NCI-H146 (cell line): Measurements from ENCODE around the gene MTHFSD.
"Not testable (repeated sequence)": the region's sequence is repeated elsewhere in the genome, so short reads cannot be mapped to it uniquely, and the experiment has no call there.

Experiments used
- DNase-seq: peaks from one replicate; lab custom pipeline; 2025; lab: John Stamatoyannopoulos, UW

Gene MTHFSD, protein sequence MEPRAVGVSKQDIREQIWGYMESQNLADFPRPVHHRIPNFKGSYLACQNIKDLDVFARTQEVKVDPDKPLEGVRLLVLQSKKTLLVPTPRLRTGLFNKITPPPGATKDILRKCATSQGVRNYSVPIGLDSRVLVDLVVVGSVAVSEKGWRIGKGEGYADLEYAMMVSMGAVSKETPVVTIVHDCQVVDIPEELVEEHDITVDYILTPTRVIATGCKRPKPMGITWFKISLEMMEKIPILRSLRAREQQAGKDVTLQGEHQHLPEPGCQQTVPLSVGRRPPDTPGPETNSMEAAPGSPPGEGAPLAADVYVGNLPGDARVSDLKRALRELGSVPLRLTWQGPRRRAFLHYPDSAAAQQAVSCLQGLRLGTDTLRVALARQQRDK

DNA sequence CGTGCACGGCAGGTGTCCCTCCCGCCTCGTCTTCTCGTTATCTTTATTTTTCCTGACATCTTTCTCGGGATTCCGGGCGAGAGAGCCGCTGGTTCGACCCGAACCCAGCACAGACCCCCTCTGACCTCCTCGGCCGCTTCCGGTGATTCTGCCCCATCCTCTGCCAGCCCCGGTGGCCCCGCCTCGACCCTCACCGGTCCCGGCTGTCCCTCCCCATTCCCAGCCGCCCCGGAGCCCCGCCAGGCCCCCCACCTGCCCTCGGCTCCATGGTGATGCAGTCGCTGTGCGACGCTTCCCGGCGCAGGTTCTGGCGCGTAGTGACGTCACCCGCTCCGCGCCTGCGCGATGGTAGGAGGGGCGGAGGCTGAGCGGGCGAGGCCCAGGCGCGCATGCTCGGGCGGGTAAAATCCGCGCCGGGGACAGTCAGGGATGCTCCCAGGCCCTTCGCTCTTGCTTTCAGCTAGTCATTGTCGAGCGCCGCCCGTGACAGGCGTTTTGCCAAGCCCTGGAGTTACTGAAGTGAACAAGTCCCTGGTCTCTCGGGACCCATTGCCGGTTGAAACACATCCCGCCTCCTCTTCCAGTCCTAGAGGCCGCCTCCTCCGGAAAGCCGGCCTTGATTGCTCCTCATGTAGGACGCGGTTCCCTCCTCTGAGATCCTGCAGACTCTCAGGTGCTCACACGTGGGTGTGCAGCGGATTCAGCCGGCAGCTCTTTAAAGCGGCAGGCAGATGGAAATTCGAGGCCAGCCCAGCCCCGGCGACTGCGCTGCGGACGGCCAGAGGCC, at the start of gene MTHFSD:
TSS of gene MTHFSD (minus strand) at position 319 of the 787 bp plus-strand sequence. CDS start at position 268, 51 bp downstream.
- DNase-seq, result peak; percentile 81

DNA sequence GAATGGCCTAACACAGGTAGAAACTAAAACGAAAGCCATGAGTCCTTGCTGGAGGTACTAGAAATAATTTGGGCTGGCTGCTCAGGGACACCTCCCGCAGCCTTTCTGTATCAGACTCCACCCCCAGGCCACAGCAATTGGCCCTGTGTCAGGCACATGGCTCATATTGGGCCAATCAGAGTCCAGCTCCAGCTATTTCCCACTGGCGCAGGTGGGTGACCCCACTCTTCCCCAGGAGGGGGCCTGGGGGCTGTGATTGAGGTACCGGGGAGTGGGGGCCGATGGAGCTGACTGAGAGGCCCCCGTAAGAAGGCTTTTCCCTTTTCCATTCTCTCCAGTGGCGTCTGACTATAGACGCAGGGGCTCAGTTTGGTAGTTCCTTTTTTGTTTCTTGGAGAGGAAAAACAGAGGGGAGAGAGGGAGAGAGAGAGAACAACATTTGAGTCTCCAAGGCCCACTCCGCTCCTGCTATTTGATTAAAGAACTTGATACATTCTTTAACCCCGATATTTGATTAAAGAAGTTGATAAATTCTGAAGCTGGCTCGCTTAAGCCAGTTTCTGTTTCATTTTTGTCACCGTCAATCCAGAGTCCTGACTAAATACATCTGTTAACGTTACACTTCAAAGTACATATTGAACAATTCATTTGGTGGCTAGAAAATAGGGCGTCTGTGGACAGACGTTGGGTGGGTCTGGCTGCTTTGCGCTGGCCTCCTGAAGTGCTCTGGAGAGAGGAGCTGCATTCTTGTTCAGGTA, 49.6 kb upstream of the MTHFSD start:
- no peak for DNase-seq

DNA sequence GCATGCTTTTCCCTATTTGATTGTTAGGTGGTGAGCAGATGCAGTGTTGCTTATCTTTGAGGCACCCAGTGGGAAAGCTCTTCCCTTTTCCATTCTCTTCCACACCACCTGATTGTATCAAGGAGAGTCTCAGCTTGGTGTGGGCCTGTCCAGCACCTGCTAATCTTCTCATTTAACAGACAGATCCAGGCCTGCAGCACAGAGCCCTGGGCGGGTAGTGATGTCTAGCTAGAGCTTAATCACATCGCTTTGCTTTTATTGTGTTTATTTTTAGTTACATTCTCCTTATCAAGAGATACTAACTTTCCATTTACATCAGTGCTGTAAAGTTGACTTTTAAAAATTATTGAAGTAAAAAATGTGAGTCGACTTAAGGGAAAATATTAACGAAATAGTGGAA, 47.5 kb upstream of the MTHFSD start:
- no peak for DNase-seq

DNA sequence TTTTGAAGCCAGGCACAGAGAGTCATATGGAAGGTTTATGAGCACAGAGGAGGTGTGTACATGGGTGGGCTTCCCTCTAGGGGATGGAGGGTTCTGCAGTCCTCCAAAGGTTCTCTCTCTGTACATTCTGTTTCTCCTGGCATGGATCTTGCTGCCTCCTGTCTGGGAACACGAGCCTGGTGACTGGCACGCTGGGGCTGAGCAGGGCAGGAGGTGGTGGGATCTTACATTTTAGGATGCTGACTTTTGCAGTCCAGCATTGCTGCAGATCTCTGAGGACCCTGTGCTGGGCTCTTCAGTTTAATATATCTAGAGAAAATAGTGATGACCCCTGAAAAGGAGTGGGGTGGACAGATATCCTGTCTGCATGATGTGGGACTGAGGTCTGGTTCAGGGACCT, 46.3 kb upstream of the MTHFSD start:
- no peak for DNase-seq

DNA sequence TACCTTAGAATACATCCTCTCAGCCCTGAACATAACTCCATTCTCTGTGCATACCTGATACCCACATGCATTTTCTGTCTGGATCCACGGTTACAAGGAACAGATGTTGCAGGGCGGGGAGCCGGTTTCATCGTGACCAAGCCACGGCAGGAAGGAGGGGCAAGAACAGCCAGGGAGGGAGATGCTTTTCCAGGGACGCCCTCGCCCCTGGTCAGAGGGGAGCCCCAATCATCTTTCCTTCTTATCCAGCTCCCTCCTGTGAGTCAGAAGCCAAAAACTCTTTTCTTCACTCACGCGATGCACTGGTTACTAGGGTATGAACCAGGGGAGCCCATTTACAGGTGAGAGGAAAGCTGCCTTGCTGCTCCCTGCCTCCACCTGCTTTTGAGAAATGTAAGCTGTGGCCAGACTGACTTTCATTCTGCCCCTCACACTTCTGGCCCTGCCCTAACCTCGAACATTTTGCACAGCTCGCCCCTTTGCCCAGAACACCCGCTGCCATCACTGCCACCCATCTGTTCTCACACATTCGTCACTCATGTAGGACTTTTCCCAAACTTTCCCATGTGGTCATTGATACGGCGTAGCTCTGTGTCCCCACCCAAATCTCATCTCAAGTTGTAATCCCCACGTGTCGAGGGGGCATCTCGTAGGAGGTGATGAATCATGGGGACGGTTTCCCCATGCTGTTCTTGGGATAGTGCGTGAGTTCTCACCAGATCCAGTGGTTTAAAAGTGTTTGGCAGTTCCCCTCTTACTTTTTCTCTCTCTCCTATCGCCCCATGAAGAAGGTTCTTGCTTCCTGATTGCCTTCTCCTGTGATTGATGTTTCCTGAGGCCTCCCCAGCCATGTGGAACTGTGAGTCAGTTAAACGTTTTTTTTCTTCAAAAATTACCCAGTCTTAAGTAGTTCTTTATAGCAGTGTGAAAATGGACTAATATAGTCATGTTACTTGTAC, 43.9 kb upstream of the MTHFSD start:
- no peak for DNase-seq

DNA sequence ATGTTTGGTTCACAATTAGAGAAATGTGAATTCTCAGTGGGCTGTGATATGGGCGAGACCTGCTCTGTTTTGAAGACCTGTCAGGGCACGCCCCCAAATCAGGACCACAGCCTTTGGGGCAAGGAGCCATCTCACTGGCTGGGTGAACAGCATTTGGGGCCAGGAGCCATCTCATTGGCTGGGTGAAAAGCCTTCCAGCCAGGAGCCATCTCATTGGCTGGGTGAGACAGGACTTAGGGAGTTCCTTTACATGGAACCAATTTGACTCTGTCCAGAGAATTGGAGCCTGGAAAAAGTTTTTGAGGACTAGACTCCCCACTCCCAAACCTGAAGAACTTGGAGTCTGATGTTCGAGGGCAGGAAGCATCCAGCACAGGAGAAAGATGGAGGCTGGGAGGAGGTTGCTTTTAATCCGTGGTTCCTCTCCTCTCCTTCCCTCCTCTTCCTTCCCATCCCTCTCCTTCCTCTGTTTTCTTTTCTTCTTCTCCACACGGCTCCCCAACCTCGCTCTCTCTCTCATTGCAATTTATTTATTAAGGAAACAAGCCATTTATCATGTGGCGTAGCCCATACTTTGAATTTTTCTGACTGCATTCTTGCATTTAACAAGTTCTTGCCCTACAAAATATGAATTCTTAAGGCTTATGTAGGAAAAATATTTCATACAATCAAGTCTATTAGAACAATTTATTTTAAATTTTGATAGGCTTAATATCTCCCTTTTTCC, 43.0 kb upstream of the MTHFSD start:
- DNase-seq, result no peak

DNA sequence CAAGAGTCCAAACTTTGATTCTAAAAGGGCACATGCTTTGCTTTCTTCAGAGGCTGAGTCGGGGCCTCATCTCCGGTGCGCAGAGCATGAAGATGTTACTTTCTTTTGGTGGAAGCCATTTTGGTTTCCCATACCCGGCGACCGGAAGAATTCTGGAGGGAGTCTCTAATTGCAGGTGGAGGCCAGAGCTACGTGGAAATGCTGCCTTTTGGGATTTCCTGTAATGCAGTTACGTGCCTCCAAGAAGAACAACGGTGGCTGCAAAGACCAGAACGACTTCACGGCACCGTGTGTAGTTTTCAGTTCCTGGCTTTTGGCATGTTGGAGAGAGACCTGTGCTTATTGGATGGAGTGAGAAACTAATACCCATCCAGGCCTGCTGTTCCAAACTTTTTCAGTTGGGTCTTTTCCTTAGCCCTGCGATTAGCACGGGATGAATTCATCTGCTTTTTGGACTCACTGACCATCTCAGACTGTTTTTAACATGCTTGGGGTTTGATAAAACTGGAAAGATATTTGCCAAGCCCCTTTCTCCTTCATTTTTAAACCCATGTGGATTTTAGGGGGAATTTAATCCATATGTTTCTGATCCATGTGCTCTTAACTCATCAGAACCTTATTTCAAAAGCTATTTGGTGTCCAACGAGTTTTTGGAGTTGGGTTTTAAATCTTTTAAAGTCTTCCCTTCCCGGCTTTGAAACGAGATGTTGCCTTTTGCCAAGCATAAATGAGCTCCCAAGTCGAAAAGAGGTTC, 42.3 kb upstream of the MTHFSD start:
- no peak for DNase-seq

DNA sequence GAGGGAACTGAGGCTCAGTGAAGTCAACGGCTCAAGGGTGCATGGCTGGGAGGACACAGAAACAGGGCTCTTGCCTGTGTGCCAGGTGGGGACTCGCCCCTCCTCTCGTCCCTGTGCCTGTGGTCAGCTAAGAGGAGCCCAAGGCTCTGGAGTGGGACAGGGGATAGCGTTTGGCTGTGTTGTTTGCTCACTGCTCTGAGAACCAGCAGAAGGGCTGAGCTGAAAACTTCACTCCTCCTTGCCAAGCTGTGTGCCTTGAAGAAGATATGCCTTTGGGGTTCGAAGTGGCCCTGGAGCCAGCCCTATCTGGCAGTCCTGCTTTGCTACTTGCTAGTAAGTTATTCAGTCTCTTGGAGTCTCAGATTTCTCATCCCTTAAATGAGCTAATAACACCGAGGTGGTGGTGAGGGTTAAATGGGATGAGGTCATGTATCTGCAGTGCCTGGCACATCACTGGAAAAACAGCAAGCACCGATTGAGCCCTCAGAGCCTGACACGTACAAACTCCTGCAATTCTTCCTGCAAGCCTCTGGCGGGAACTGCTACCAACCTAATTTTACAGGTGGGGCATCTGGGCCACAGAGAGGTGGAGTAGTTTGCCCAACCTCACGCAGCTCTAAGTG, 41.1 kb upstream of the MTHFSD start:
- no peak for DNase-seq

DNA sequence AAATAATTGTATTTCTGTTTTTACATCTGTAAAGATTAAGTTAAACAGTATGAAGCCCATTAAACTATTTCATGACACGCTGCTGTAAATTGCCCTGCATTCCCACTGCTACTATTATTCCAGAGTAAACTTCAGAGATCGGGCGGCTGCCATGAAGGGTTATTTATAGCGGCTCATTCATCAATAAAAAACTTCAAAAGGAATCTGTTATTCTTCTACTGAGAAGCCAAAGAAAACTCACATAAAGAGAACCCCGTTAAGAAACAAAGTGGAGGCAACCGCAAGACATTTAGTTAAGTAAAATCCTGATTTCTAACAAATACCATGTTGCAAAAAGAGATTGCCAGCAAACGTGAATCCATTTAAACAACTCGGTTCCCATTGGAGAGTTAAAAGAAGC, 39.7 kb upstream of the MTHFSD start:
- no peak for DNase-seq

DNA sequence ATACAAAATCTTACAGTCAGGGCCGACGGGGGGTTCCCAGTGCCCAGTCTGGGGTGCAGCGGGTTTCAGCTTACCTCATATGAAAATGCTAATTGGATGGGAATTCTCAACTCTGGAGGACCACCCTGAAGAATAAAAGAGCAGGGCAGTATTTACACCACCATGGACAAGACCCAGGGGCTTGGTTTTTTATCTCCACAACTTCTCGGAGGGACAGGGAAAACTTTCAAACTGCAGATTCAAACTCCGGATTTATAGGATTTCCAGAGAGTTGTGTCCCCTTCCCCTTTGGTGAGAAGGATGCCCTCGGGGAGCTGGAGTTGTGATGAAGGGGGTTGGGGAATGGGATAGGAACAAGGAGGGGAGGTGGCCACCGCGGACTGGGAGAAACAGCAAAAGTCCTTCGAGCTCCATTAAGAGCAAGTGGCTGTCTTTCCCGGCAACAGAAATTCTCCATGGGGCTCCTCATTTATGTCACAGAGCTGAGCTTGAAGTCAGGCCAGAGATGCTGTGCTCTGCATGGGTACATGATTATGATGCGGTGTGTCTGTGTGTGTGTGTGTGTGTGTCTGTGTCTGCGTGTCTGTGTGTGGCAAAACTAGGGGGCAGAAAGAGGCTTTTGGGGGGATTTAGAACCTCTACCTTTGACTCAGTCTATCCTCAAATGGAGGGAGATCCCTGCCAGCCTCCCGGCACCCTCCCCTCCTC, 39.0 kb upstream of the MTHFSD start:
- DNase-seq, result no peak

DNA sequence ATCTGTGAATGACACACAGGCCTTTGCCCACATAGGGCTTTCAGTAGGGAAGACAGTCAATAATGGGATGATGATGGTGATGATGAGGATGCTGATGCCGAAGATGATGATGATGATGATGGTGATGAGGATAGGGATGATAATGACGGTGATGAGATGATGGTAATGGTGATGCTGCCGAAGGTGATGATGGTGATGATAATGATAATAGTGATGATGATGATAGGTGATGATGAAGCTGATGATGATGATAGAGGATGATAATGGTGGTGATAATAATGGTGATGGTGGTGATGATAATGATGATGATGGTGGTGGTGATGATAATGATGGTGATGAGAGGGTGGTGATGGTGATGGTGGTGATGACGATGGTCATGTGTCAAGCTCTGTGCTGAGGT, 36.2 kb upstream of the MTHFSD start:
- DNase-seq, result no peak

DNA sequence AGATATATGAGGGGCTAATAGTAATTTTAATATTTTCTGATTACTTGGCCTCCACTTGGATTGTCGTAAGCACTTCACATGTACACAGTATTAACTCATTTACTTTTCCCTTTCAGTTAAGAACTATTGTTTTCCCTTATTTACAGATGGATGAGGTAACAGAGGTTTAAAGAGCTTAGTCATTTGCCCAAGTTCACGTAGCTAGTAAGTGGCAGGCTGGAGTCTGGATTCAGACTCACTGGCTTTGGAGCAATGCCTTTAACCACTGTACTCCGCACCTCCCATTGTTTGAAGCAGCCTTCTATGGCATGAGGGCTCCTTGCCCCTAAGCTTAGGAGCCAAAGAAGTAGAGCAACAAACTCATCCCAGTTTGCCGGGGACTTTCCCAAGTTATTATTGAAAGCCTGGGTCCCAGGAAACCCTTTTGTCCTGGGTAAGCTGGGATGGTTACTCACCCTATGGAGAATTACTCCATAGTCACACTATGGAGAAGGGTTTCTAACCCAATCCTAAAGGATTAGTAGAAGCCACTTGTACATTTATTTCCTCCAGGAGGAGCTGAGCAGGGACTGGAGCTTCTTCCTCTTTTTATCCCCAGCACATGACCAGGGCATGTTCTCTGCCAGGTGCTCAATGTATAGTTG, 35.6 kb upstream of the MTHFSD start:
- DNase-seq, result no peak

DNA sequence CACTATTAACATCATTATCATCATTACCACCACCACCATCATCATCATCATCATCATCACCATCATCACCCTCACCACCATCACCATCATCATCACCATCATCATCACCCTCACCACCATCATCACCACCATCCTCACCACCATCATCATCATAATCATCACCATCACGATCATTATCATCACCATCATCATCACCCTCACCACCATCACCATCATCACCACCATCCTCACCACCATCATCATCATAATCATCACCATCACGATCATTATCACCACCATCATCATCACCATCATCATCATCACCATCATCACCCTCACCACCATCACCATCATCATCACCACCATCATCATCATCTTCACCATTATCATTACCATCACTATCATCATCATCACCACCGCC, 32.9 kb upstream of the MTHFSD start:
- DNase-seq, result not testable (repeated sequence)

DNA sequence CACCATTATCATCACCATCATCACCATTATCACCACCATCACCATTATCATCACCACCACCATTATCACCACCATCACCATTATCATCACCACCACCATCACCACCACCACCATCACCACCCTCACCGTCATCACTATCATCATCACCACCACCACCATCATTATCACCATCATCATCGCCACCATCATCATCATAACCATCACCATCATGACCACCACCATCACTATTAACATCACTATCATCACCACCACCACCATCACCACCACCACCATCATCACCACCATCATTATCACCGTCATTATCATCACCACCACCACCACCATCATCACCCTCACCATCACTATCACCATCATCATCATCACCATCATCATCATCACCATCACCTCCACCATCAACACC, 32.5 kb upstream of the MTHFSD start:
- DNase-seq, result no peak

DNA sequence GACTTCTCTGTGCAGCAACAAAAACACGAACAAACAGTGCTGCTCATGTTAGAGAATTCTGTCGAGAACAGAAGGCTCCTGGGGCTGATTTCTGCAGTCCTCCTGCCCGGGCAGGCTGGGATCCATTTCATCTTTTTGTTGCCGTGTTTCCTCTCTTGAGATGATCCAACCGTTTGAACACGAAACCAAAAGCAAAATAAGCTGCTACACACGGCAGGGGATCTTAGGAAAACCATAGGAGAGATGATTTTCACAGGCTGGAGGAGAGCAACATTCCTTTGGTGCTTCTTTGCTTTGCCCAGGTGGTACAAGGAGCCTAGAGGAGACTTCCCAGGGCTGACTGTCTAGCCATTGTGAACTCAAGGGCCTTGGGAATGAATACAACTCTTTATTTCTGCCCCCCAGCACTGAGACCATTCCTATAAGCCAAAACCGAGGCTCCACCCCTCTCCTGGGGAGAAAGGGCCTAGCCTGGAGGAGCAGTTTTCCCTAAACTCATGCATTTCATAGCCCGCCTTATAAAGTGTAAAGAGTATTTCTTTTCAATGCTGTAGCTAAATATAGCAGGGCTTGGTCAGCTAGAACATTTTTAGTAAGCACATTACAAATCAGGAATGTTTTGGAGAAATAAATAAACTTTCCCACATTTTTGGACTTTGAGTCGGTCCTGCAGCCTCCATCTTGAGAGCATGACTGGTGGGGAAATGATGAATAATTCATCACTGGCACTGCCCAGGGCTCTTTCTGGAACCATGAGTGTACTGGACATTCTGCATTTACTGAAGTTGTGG, 31.0 kb upstream of the MTHFSD start:
- no peak for DNase-seq

DNA sequence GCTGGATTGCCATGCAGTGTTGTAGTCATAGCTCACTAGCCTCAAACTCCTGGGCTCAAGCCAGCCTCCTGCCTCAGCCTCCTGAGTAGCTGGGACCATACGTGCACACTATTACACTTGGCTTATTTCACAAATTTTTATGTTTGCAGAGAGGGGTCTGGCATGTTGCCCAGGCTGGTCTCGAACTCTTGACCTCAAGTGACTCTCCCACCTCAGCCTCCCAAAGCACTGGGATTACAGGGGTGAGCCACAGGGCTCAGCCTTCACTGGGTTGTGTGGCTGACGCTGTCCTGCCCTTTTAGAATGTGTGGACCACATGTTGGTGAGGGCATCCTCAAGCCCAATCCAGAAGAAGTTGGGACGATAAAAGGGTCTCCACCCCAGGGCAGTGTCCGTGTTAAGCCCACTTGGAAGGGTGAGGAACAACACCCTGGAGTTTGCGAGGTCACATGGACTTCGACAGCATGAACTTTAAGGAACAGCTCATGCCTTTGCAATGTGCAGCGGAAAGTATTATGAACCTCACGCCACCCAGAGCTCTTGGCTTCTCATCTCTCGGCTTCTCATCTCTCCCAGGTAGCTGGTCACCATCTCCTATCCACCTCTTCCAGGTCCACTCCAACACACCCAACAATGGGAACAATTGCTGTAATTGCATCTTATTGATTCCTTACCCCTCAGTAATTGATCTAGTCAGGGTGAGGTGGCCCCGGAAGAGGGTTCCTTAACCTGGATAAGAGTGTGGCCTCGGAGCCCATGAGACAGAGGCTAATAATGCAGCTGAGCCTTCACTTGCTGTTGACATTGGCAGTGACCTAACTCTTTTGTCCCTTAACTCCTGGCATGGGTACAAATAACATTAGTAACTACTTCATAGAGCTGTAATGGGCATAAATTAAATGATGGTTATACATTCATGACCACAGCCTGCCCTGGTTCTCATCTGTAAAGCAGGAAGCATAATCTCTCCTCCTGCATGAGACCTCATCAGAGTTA, 30.0 kb upstream of the MTHFSD start:
- DNase-seq, result no peak
